Tibial artery (tissue), 4 donors: ENCODE results near the gene GSAP.

Experiments used
- DNase-seq, 2 donors: peaks; one replicate each; pipeline ENCODE4 v3.0.0-alpha.2; 2019
- H3K27ac ChIP-seq, 2 donors: fragments of 200-600 bp; sonication (generic) in 1 of 2; 1 replicate in 1 of 2; 2 replicates in 1 of 2; pipeline ENCODE4 v1.5.1; 2018 to 2019; ENCODE audit warnings: mild to moderate bottlenecking in 1 of 2
- H3K27me3 ChIP-seq, 2 donors: fragments of 200-600 bp; sonication (generic) in 1 of 2; one replicate each; pipeline versions ENCODE4 v1.5.1 to v1.6.0; 2016 to 2019
- H3K36me3 ChIP-seq, 3 donors: fragments of 200-600 bp; sonication (generic) in 2 of 3; one replicate each; pipeline ENCODE4 v1.5.1; 2016 to 2019; ENCODE audit warnings: mild to moderate bottlenecking in 2 of 3
- H3K4me1 ChIP-seq, 4 donors: fragments of 200-600 bp; sonication (generic) in 2 of 4; 1 replicate in 3 of 4; 2 replicates in 1 of 4; pipeline ENCODE4 v1.5.1; 2016 to 2019
- H3K4me3 ChIP-seq, 2 donors: fragments of 200-600 bp; sonication (generic) in 1 of 2; 1 replicate in 1 of 2; 2 replicates in 1 of 2; pipeline ENCODE4 v1.5.1; 2018 to 2019; ENCODE audit warnings: mild to moderate bottlenecking in 2 of 2
- H3K9me3 ChIP-seq, 3 donors: fragments of 200-600 bp; sonication (generic) in 1 of 3; one replicate each; pipeline ENCODE4 v1.5.1; 2016 to 2019
- CTCF ChIP-seq, 2 experiments: fragments of 200-600 bp in 1 of 2; fragments of 450-650 bp in 1 of 2; IDR thresholded peaks; one replicate each; pipeline ENCODE4 v1.5.1; 2017 to 2019; ENCODE audit warnings: antibody characterized with exemption in 2 of 2, mild to moderate bottlenecking in 1 of 2, moderate library complexity in 1 of 2
- intact Hi-C: fragments of 100-400 bp; cut with DNase I; formaldehyde crosslinking; loops from one replicate; pipeline ENCODE4 v1.15.0; 2023; ENCODE audit warnings: low total_unique reads

The GSAP gene

GRCh38 chr7:77447616-77448015, 31.5 kb upstream of the GSAP start:
- Histone ChIP-seq H3K27ac (no peak overlapping the region), H3K4me1 (no peaks in the 10 kb centered on the region), H3K9me3 (no peaks in the 10 kb centered on the region), H3K36me3 (no peaks in the 10 kb centered on the region), H3K4me3 (no peak overlapping the region), H3K27me3 (no peaks in the 10 kb centered on the region)
- no peak for TF ChIP-seq CTCF (IDR thresholded peaks at IDR 0.05)
- DNase-seq: no peak
- intact Hi-C loops: no loop called here

- no peaks in the 10 kb centered on the region for H3K4me1 ChIP-seq
- H3K27ac ChIP-seq: no peak overlapping the region
- no peaks in the 10 kb centered on the region for H3K9me3 ChIP-seq
- DNase-seq: no peak
- H3K36me3 ChIP-seq: no peaks in the 10 kb centered on the region
- TF ChIP-seq CTCF (IDR thresholded peaks at IDR 0.05): no peak
- no peak overlapping the region for H3K4me3 ChIP-seq
- H3K27me3 ChIP-seq: no peaks in the 10 kb centered on the region
- intact Hi-C loops: no loop called here
Observed at GRCh38 chr7:77444123-77444522, 28.0 kb upstream of the GSAP start.

GRCh38 chr7:77443042-77443441, 26.9 kb upstream of the GSAP start:
- H3K27me3 ChIP-seq: no peaks in the 10 kb centered on the region
- H3K36me3 ChIP-seq: no peaks in the 10 kb centered on the region
- no peaks in the 10 kb centered on the region for H3K9me3 ChIP-seq
- intact Hi-C loops: no loop called here
- no peak for DNase-seq
- no peak overlapping the region for H3K27ac ChIP-seq
- H3K4me3 ChIP-seq: no peak overlapping the region
- no peaks in the 10 kb centered on the region for H3K4me1 ChIP-seq
- TF ChIP-seq CTCF (IDR thresholded peaks at IDR 0.05): no peak

- Histone ChIP-seq H3K4me3 (no peak overlapping the region), H3K4me1 (no peaks in the 10 kb centered on the region), H3K9me3 (no peaks in the 10 kb centered on the region), H3K27me3 (no peaks in the 10 kb centered on the region), H3K36me3 (no peaks in the 10 kb centered on the region), H3K27ac (no peak overlapping the region)
- intact Hi-C loops: no loop called here
- TF ChIP-seq CTCF (IDR thresholded peaks at IDR 0.05): no peak
- no peak for DNase-seq
Observed at GRCh38 chr7:77442636-77443035, 26.5 kb upstream of the GSAP start.

- H3K4me1 ChIP-seq: no peaks in the 10 kb centered on the region
- intact Hi-C loops: no loop called here
- no peaks in the 10 kb centered on the region for H3K27me3 ChIP-seq
- no peak for DNase-seq
- H3K4me3 ChIP-seq: no peak overlapping the region
- TF ChIP-seq CTCF (IDR thresholded peaks at IDR 0.05): no peak
- H3K27ac ChIP-seq: no peak overlapping the region
- no peaks in the 10 kb centered on the region for H3K9me3 ChIP-seq
- no peaks in the 10 kb centered on the region for H3K36me3 ChIP-seq
Observed at GRCh38 chr7:77441046-77441445, 24.9 kb upstream of the GSAP start.

GRCh38 chr7:77439572-77439971, 23.4 kb upstream of the GSAP start:
- peak in 1 of 2 donors; percentile 38 for DNase-seq
- Histone ChIP-seq H3K4me1 (no peaks in the 10 kb centered on the region), H3K9me3 (no peaks in the 10 kb centered on the region)

More at GRCh38 chr7:77439572-77439971, 23.4 kb upstream of the GSAP start:
- Histone ChIP-seq H3K27me3 (no peaks in the 10 kb centered on the region), H3K4me3 (no peak overlapping the region), H3K36me3 (no peaks in the 10 kb centered on the region), H3K27ac (no peak overlapping the region)
- TF ChIP-seq CTCF (IDR thresholded peaks at IDR 0.05): peak in 1 of 2 experiments; percentile 6
- intact Hi-C loops: no loop called here
